GM12874 (cell line): Measurements from ENCODE around the gene INHBB.

Experiments used
- CTCF ChIP-seq: IDR thresholded peaks from 2 replicates; pipeline ENCODE4 v1.5.1; 2011; ENCODE audit warnings: low read depth, mild to moderate bottlenecking, control low read depth, low read length, moderate library complexity; ENCODE audit not compliant: insufficient read depth

Gene INHBB

GRCh38 chr2:120400551-120400950 is 54.6 kb downstream of the INHBB start:
- no peak for TF ChIP-seq CTCF
